GM18520 (cell line): ENCODE results near the gene PRG2.
"Not testable (repeated sequence)": the region's sequence is repeated elsewhere in the genome, so short reads cannot be mapped to it uniquely, and the experiment has no call there.

ENCODE experiments used
- ATAC-seq: cut with Tn5 transposase; IDR thresholded peaks from one replicate; pipeline ENCODE4 v1.9.1; 2021; ENCODE audit not compliant: unreplicated experiment

PRG2 gene

DNA sequence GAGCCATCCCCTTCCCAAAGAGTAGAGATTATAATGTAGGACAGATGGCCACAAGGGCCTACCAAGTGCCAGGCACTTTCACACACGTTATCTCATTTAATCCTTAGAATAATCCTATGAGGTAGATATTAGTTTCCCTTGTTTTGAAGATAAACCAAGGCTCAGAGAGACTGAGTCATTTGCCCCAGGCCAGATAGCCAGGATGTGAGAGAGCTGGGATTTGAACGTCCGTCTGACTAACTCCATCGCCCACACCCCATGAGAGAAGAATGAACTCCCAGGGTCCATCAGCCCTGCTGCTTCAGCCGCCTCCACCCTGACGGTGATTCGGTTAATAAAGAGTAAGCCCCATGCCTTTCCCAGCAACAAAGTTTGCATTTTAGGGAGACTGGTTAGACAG lies 20.2 kb downstream of the PRG2 start:
- no peak for ATAC-seq

- no peak for ATAC-seq
Measured at GRCh38 chr11:57368845-57369232, 21.6 kb downstream of the PRG2 start.

GRCh38 chr11:57368106-57368844 lies 22.2 kb downstream of the PRG2 start:
- ATAC-seq, result no peak

GRCh38 chr11:57364851-57365660 lies 25.4 kb downstream of the PRG2 start:
- no peak for ATAC-seq

GRCh38 chr11:57363131-57364080 lies 27.0 kb downstream of the PRG2 start:
- no peak for ATAC-seq

DNA sequence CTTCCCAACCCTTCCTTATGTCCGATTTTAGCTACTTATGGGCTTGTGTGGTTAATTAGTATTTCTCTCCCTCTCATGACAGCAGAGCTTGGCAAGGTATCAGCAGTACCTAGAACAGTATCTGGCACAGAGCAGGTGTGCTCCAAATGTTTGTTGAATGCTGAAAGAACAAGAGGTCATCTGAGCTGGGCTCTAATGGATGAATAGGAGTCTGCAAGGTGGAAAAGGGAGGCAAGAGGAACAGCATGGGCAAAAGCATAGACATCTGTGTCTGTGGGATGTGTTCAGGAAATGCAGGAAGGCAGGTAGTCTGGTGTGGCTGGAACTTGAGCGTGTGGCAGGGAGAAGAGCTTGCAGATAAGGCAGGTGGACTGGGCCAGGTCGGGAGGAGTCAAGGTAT lies 28.5 kb downstream of the PRG2 start:
- ATAC-seq, result no peak

DNA sequence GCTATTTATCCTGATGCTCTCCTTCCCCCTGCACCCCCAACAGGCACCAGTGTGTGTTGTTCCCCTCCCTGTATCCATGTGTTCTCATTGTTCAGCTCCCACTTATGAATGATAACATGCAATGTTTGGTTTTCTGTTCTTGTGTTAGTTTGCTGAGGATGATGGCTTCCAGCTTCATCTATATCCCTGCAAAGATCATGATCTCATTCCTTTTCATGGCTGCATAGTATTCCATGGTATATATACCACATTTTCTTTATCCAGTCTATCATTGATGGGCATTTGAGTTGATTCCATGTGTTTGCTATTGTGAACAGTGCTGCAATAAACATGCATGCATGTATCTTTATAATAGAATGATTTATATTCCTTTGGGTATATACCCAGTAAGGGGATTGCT lies 29.0 kb downstream of the PRG2 start:
- ATAC-seq, result not testable (repeated sequence)

DNA sequence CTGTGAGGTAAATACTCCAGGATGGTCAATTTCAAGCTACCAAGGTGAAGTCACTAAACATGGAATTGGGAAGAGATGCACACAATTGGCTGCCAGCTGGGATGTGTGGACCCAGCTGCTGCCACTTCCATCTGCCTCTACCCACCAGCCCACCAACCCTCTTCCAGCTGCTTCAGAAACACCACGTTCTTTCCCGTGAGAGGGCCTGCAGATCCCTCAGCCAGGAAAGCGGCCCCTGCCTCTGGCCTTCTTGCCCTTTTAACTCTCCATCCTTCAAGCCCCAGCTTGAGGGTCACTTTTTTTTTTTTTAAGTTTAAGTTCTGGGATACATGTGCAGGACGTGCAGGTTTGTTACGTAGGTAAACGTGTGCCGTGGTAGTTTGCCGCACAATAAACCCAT lies 29.5 kb downstream of the PRG2 start:
- no peak for ATAC-seq

DNA sequence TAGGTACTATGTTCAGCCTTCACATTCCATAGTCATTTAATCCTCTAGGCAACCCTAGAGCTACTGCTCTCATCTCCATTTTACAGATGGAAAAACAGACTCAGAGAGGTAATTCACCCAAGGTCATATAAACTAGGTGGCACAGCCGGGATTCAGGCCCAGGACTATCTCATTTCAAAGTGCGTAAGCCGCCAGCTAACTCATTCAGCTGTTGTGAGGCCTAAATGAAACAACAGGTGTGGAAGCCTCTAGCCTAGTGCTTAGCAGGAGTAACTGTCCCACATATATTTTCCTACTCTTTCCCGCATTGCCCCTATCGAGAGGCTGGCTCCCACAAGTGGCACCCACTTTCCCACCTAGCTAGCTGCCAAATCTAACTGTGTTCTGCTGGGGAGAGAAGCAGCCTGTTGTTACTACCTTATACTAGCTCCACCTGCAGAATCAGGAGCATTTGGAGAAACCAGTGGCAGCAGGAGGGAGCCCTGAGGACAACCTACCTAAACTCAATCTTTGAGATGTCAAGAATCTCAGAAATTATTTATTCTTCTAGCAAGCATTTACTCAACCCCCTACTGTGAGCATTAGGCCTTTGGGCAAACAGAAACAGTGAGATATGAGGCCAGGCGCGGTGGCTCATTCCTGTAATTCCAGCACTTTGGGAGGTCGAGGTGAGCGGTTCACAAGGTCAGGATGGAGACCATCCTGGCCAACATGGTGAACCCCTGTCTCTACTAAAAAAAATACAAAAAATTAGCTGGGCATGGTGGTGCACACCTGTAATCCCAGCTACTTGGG lies 30.4 kb downstream of the PRG2 start:
- no peak for ATAC-seq

DNA sequence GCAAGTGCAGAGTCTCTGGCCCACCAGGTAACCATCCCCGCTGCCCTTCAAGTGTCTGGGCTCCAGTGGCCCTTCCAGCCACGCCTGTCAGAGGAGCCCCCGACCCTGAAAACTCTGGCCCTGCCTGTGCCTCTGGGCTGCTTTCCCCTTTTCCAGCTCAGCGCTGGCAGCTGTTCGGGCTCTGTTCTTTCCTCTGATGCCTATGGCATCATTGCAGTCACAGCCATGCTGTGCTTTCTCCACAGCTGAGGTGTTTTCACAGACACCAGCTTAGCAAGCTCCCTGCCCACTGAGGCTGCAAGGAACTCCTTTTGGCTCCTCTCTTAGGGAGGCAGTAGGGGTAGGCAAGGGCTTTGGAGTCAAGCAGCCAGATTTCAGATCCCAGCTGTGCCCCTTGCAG lies 31.1 kb downstream of the PRG2 start:
- no peak for ATAC-seq

GRCh38 chr11:57358991-57359390 lies 31.5 kb downstream of the PRG2 start:
- ATAC-seq, result no peak

- no peak for ATAC-seq
Measured at GRCh38 chr11:57358543-57358961, 31.9 kb downstream of the PRG2 start.

DNA sequence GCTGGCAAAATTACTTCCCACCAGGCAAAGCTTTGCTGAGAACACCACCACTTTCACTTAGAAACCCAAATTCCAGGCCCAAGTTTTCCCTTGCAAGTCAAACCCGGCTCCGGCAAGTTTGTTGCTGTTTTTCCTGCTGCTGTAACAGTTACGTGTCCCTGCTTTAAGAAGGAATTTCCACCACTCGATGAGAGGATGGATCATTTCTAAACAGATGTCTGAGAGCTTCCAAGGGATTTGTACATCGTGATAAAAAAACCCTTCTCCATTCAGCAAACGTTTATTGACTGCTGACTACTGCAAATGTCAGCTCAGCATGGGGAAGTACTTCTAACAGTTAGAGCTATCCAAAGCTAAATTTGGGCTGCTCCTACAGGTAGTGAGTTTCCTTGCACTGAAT lies 32.6 kb downstream of the PRG2 start:
- no peak for ATAC-seq

DNA sequence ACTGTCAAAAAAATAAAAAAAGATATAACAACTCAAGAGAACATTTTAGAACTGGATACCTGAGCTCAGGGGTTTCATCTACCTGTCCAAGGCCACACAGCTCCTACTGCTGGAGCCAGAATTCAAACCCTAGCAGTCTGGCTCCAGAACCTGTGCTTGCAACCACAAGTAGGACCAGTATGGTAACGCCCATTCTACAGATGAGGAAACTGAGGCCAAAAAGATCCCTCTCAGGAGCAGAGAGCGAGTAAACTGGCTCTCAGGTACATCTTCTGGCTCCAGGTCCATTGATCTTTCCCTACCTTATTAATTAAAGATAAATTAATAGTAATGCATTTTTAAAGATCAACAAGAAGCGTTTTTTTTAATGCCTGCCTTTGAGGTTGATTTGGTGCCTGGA lies 33.1 kb downstream of the PRG2 start:
- ATAC-seq, result no peak

GRCh38 chr11:57356268-57356667 lies 34.2 kb downstream of the PRG2 start:
- no peak for ATAC-seq

DNA sequence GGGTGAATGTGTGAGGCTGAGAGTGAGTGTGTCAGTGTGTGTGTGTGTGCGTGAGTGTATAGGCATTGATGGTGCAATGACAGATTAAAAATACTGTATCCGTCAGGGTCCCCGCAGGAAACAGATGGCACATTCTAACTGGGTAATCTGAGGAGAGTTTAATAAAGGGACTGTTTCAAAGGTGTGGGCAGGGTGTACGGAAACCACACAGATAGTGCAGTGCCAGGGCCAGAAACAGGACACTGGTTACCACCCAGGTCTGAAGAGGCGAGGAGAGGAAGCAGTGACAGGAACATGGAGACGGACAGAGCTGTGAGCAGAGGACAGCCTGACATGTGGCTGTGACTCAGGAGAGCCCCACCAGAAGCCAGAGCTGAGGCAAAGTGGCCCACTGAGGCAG lies 35.8 kb downstream of the PRG2 start:
- no peak for ATAC-seq

DNA sequence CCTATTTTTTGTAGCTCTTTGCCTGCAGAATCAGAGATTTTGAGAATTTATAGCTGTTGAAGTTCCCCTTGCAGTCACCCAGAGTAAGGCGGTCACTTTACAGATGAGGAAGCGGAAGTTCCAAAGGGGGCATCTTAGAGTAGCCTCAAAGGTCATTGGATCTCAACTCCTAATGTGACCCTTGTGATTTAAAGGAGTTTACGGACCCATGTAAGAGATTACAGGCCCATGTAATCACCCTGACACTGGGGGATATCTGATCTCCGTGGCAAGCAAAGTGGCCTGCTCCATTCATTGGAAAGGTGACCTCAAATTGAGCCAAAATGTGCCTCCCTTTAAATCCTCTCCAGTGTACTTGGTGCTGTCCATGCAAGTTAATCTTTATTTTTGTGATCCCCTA lies 36.6 kb downstream of the PRG2 start:
- no peak for ATAC-seq

DNA sequence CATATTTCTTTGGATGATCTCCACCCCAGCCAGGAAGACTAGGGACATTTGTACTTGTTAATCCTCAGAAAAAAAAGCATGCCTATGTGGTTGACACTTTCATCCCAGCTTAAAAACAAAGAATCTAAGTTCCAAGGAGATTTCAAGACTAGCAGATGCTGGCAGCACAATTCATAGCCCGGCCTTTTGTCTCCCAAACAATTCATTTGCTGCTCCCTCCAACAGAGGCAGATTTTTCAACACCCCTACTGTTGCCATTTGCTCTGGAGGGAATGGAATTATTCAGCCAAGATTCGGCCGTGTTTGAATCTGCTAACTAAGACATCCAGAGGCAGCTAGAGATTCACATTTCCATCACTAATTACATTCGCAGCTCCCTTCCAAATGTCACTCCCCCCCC lies 37.0 kb downstream of the PRG2 start:
- ATAC-seq, result no peak

GRCh38 chr11:57353036-57353435 lies 37.4 kb downstream of the PRG2 start:
- ATAC-seq, result no peak

DNA sequence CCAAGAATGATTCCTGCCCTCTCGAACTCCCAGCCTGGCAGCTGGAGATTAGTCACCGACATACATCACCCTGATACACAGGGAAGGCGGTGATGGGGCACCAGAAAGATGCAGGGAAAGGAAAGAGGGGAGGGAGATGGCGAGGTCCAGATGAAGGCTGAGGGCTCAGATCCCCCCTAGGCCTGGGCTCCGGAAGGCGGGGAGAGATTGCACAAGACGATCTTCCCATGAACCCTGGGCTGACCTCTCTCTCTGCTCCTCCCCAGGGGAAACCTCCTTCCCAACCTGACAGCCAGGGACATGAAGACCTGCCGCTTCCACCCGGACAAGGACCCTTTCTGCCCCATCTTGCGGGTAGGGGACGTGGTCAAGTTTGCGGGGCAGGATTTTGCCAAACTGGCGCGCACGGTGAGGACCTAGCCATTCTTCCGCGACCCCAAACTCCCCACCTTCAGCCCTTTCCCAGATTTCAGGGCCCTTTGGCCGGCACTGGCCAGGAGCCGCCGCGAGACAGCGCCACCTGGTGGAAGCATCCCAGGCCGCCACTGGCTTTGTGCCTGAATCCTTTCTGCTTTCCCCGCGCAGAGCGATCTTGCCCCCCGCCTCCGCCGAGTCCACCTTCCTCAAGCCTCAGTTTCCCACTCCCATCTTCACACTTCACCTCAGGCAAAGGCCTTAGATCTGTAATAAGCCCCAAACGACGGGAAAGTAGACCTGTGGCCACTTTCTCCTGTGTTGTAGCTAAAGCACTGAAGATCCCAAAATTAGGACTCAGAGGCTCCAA lies 40.8 kb downstream of the PRG2 start:
- ATAC-seq, result no peak
